ENCODE results near the gene CARM1.
"Not testable (repeated sequence)": the region's sequence is repeated elsewhere in the genome, so short reads cannot be mapped to it uniquely, and the experiment has no call there.

Gene CARM1

GRCh38 chr19:10870955-10871603 is at the start of gene CARM1:
CARM1 (plus strand) TSS chr19:10871553; CDS start chr19:10871703, 150 bp downstream.
- DNase-seq, result peak; percentile 89

- DNase-seq, result no peak
Measured at GRCh38 chr19:10823690-10824089, 47.7 kb upstream of the CARM1 start.

- DNase-seq, result no peak
Measured at GRCh38 chr19:10826231-10826630, 45.1 kb upstream of the CARM1 start.

GRCh38 chr19:10826846-10827245 is 44.5 kb upstream of the CARM1 start:
- no peak for DNase-seq

GRCh38 chr19:10828981-10829821 is 42.2 kb upstream of the CARM1 start:
- no peak for DNase-seq

- DNase-seq, result no peak
Measured at GRCh38 chr19:10829967-10830366, 41.4 kb upstream of the CARM1 start.

- no peak for DNase-seq
Measured at GRCh38 chr19:10830370-10830769, 41.0 kb upstream of the CARM1 start.

GRCh38 chr19:10830931-10831779 is 40.2 kb upstream of the CARM1 start:
- DNase-seq, result no peak

GRCh38 chr19:10831987-10832938 is 39.1 kb upstream of the CARM1 start:
- no peak for DNase-seq

- DNase-seq, result no peak
Measured at GRCh38 chr19:10832939-10833296, 38.4 kb upstream of the CARM1 start.

- DNase-seq, result no peak
Measured at GRCh38 chr19:10835089-10835753, 36.1 kb upstream of the CARM1 start.

- DNase-seq, result peak; percentile 99
Measured at GRCh38 chr19:10835754-10836478, 35.4 kb upstream of the CARM1 start, which contains the start of gene TMED1. TMED1 (minus strand) TSS chr19:10836212; CDS start chr19:10836191, 21 bp downstream.

GRCh38 chr19:10836479-10837330 is 34.6 kb upstream of the CARM1 start:
- peak; percentile 93 for DNase-seq

- DNase-seq, result not testable (repeated sequence)
Measured at GRCh38 chr19:10837649-10838048, 33.7 kb upstream of the CARM1 start.

- no peak for DNase-seq
Measured at GRCh38 chr19:10838377-10838776, 33.0 kb upstream of the CARM1 start.

GRCh38 chr19:10839114-10840050 is 32.0 kb upstream of the CARM1 start:
- no peak for DNase-seq

GRCh38 chr19:10842788-10843187 is 28.6 kb upstream of the CARM1 start:
- no peak for DNase-seq

- DNase-seq, result no peak
Measured at GRCh38 chr19:10846500-10847202, 24.7 kb upstream of the CARM1 start.

Measured in NCI-H510A (cell line).